HepG2 (cell line): ENCODE measurements around the gene CARHSP1.

Experiments
- ASH2L ChIP-seq: fragments of 300-600, 200-600 bp; sonication (generic); IDR thresholded peaks from 2 replicates; pipeline ENCODE4 v1.7.0; 2017; ENCODE audit warnings: low read depth, mild to moderate bottlenecking, moderate library complexity, mixed read lengths, low read length; ENCODE audit not compliant: insufficient read length
- CEBPB ChIP-seq: IDR thresholded peaks from 2 replicates; pipeline ENCODE4 v1.6.1; 2011; ENCODE audit warnings: low read depth, low read length, improper control_type of control experiment, borderline replicate concordance
- CTCF ChIP-seq: sonication (generic); formaldehyde crosslinking; IDR thresholded peaks from 2 replicates; pipeline ENCODE4 v1.5.0; 2020; ENCODE audit warnings: mild to moderate bottlenecking, missing genetic modification reagents, moderate library complexity
- GABPA ChIP-seq, 2 experiments: IDR thresholded peaks; 2 replicates each; pipeline ENCODE4 v1.6.1; 2011 to 2016; ENCODE audit warnings: low read depth in 2 of 2, low read length in 1 of 2, missing biosample characterization in 1 of 2, missing genetic modification characterization in 1 of 2
- HDAC6 ChIP-seq: fragments of 200-600 bp; sonication (generic); IDR thresholded peaks from 2 replicates; pipeline ENCODE4 v1.7.0; 2017; ENCODE audit warnings: mild to moderate bottlenecking, antibody characterized with exemption, low read length, low read depth
- HIVEP1 ChIP-seq: sonication (generic); formaldehyde crosslinking; IDR thresholded peaks from 2 replicates; pipeline ENCODE4 v1.4.0; 2020; ENCODE audit warnings: mild to moderate bottlenecking, missing genetic modification reagents
- HOXA5 ChIP-seq: sonication (generic); formaldehyde crosslinking; IDR thresholded peaks from 2 replicates; pipeline ENCODE4 v1.4.0; 2020; ENCODE audit warnings: missing genetic modification reagents
- MTERF4 ChIP-seq: sonication (generic); formaldehyde crosslinking; IDR thresholded peaks from 2 replicates; pipeline ENCODE4 v1.8.0; 2023; ENCODE audit warnings: mild to moderate bottlenecking, missing genetic modification reagents
- PHB2 ChIP-seq: fragments of 450-650 bp; IDR thresholded peaks from 2 replicates; pipeline ENCODE4 v1.6.1; 2018; ENCODE audit not compliant: partially characterized antibody
- PREB ChIP-seq: sonication (generic); formaldehyde crosslinking; IDR thresholded peaks from 2 replicates; pipeline ENCODE4 v1.4.0; 2020; ENCODE audit warnings: missing genetic modification reagents
- ZNF337 ChIP-seq: sonication (generic); formaldehyde crosslinking; IDR thresholded peaks from 2 replicates; pipeline ENCODE4 v1.5.1; 2020; ENCODE audit warnings: missing genetic modification reagents, low read depth, mild to moderate bottlenecking, borderline replicate concordance
- ZNF749 ChIP-seq: sonication (generic); formaldehyde crosslinking; IDR thresholded peaks from 2 replicates; pipeline ENCODE4 v1.8.0; 2022; ENCODE audit warnings: mild to moderate bottlenecking, missing genetic modification reagents, moderate library complexity, borderline replicate concordance
- TF ChIP-seq, protein P1 (sequence below): sonication (generic); formaldehyde crosslinking; IDR thresholded peaks from 2 replicates; pipeline ENCODE4 v1.5.0; 2020; ENCODE audit warnings: mild to moderate bottlenecking, missing genetic modification reagents, borderline replicate concordance

- no peak for TF ChIP-seq HDAC6
- TF ChIP-seq CEBPB: no peak
- no peak for TF ChIP-seq ZNF749 (CRISPR knock-in tag)
- no peak for TF ChIP-seq HIVEP1 (CRISPR knock-in tag)
- no peak for TF ChIP-seq CTCF
- TF ChIP-seq ASH2L: no peak
- no peak for TF ChIP-seq PREB
- TF ChIP-seq MTERF4 (CRISPR knock-in tag): no peak
- no peak for TF ChIP-seq GABPA (IDR thresholded peaks at IDR 0.05; ENCODE audit: low read depth, low read length)
- no peak for TF ChIP-seq GABPA (CRISPR knock-in tag; IDR thresholded peaks at IDR 0.05; ENCODE audit: low read depth)
- no peak for TF ChIP-seq ZNF337
- TF ChIP-seq, protein P1, sequence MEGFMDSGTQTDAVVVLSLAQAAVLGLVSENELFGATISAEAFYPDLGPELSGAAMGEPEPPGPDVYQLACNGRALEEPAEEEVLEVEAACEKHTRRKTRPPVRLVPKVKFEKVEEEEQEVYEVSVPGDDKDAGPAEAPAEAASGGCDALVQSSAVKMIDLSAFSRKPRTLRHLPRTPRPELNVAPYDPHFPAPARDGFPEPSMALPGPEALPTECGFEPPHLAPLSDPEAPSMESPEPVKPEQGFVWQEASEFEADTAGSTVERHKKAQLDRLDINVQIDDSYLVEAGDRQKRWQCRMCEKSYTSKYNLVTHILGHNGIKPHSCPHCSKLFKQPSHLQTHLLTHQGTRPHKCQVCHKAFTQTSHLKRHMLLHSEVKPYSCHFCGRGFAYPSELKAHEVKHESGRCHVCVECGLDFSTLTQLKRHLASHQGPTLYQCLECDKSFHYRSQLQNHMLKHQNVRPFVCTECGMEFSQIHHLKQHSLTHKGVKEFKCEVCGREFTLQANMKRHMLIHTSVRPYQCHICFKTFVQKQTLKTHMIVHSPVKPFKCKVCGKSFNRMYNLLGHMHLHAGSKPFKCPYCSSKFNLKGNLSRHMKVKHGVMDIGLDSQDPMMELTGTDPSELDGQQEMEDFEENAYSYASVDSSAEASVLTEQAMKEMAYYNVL (CRISPR knock-in tag): no peak
- no peak for TF ChIP-seq PHB2
- TF ChIP-seq HOXA5: no peak
Measured at GRCh38 chr16:8828541-8829165, 40.2 kb downstream of the CARHSP1 start.
